HG02970 (cell line): ENCODE measurements around the gene SH3RF3.

Source experiments
- ATAC-seq: cut with Tn5 transposase; IDR thresholded peaks from one replicate; pipeline ENCODE4 v1.9.1; 2021; ENCODE audit warnings: mild to moderate bottlenecking, moderate library complexity, moderate number of reproducible peaks; ENCODE audit not compliant: unreplicated experiment, low FRiP score

Gene SH3RF3

GRCh38 chr2:109397893-109398292, 268.9 kb downstream of the SH3RF3 start:
- ATAC-seq = no peak

DNA sequence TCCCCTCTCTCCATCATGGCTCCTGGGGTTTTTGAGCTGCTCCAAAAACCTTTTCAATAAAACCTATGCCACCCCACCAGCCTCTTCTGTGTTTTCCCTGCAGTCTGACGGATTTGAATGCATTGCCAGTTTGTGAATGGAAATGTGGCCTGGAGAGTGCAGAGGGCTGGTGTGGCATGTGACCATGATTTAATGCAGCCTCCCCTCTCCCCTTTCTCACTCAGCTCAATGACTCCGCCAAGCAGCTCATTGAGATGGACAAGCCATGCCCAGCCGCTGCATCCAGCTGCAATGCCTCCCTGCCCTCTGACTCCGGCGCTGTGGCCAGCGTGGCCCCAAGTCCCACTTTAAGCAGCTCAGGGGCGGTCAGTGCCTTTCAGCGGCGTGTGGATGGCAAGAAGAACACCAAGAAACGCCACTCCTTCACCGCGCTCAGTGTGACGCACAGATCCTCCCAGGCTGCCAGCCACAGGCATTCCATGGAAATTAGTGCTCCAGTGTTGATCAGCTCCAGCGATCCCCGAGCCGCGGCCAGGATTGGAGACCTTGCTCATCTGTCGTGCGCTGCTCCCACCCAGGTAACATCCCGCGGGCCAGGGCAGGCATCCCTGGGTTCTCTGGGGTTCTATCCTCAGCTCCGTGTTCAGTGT, 269.5 kb downstream of the SH3RF3 start:
- ATAC-seq = no peak

DNA sequence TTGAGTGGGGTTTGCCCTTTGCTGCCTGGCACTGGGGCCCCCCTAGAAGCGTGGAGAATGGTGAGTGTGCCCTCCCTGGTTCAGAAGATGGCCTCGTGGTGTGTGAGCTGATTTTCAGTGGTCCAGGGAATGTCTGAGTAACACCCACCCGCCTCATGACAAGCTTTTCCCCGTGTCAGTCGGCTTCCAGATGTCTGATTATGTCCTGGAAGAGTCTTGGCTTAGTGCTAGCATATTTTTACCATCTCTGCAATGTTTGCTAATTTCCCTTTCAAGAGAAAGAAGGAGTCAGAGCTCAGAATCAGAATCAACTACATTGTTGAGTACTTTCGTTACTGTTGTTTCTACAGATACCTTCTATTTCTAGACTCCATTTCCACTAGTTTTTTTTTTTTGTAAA, 270.1 kb downstream of the SH3RF3 start:
- ATAC-seq = no peak

GRCh38 chr2:109400102-109400501, 271.1 kb downstream of the SH3RF3 start:
- ATAC-seq = no peak

- ATAC-seq = no peak
These were observed 272.4 kb downstream of the SH3RF3 start for GRCh38 chr2:109401370-109401769.

GRCh38 chr2:109402180-109402579, 273.2 kb downstream of the SH3RF3 start:
- ATAC-seq = no peak

DNA sequence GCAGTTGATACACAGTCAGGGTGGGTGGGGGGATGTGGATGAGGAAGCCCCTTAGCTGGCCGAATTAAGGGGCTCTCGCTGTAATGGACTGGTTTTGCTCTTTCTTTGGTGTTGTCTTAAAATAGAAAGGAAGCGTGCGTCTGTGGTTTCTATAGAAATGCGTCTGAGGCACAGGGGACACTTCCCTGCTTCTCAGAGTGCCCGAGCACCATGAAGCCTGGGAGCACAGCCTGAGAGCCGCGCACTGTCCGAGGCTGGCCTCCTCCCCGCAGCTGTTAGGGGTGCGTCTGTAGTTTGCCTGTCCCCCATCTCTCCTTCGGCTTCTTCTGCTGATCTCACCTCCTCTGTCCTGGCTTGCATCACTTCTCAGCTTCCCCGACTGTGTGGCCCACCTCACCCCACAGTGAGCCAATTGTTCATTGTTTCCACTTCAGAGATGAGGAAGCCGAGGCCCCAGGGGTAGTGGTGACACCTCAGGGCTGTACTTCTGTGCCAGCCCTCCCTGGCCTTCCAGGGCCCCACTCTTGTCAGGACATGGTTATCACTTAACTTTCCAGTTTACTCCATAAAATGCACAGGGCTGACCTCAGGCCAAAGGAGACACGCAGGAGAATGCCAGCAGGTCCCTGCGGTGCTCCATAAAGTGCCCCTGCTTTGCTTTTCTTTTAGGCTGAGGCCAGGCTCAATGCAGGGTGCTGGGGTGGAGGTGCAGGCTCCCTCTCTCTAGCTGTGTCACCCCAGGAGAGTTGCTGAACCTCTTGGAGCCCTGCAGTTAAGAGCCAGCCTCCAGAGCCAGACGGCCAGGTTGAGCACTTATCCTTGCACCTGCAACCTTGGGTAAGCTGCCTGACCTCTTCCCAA, 274.2 kb downstream of the SH3RF3 start:
- no peak for ATAC-seq

DNA sequence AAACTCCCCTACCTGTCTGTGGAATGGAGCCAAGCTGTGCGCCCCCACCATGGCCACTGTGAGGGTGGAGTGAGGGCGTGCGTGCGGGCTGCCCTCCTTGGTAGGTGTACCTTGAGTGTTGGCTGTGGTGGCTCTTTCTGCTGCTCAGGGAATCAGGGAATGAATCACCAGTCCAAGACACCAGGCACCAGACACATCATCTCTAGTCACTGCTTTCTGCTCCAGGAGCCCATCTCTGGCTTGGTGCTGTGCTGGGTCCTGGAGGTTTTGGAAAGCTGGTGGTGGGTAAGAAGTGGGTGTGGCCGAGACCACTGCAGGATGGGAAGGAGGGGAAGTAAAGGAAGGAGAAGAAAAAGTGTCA, 274.8 kb downstream of the SH3RF3 start:
- no peak for ATAC-seq

DNA sequence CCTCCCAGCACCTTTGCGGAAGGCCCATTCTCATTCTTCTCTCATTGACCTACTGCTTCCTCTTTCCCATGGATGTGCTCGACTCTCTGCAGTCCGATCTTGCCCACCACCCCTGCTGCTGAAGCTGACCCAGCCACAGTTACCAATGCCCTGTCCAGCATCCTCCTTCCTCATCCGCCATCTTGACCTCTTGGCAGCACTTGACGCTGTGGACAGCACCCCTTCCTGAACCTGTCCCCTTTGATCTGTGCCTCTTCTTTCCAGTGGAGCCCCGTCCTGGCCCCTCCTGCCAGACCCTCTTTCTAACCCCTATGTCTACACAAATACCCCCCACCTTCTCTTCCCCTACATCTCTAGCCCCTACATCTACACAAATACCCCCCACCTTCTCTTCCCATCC, 275.7 kb downstream of the SH3RF3 start:
- no peak for ATAC-seq

GRCh38 chr2:109405873-109406272, 276.9 kb downstream of the SH3RF3 start:
- no peak for ATAC-seq

- ATAC-seq = no peak
These were observed 277.3 kb downstream of the SH3RF3 start for GRCh38 chr2:109406301-109406700.

- no peak for ATAC-seq
These were observed 278.5 kb downstream of the SH3RF3 start for GRCh38 chr2:109407276-109408042.

GRCh38 chr2:109408043-109408335, 279.0 kb downstream of the SH3RF3 start:
- ATAC-seq = no peak

DNA sequence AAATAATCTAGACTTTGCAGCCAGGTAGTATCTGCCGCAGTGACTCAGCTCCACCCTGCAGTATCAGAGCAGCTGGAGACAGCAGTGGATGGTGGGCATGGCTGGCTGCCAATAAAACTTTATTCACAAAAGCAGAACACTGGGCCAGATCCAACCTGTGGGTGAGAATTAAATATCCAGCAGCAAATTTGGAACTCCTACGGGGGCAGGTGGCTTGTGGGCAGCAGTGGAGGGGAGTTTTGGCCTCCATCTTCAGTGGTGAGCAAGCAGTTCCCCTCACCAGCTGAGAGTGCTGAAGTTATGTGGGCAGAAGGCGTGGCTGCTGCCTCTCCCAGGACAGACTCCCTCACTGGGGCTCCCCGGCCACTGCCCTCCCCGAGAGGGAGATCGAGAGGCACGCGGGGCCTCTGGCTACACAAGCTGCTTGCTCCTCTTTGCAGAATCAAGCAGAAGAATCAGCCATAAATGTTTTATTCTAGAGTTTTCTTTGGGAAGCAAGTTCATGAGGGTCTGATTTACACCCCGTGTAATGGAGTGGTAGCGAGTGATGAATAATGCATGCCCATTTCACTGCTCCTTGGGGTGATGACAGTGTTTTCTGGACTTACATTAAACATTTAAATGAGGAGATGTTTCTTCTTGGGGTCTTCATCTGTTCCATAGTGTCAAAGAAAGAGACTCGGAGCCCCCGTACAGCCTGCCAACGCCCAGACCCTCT, 280.5 kb downstream of the SH3RF3 start:
- no peak for ATAC-seq

DNA sequence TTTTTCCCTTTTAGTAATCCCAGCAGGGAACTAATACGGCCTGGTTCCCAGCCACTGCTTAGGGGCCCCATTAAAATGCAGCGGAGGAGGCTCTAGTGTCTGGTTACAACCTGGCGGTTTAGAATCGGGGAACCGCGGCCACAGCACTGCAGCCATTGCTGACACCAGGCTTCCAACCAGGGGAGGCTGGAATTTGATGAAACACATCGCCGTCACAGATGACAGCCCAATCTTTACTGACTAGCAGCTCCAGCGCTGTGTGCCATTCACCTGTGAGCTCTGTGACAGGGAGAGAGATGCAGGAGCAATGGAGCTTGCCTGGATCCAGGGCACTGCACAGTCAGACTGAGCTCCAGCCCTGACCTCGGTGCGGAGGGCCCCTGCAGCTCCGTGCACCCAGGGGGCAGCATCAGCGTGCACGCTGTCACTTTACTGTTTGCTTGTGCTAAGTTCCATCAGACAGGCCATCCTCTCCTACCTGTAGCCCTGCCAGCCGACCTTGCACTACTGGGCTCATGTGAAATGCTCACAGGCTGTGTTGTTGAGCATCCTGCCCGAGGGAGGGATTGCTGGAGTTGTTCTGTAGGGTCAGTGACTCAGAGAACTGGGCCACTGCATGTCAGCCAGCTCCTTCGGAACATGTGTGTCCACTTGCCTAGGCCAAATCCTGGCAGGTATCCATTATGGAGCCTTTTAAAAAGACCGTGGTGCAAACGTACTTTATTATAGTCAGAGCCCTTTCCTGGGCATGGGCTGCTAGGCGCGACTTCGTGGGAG, 281.2 kb downstream of the SH3RF3 start:
- no peak for ATAC-seq

GRCh38 chr2:109411640-109412325, 282.8 kb downstream of the SH3RF3 start:
- ATAC-seq = no peak

- no peak for ATAC-seq
These were observed 286.6 kb downstream of the SH3RF3 start for GRCh38 chr2:109415581-109416013.

GRCh38 chr2:109417701-109418335, 288.8 kb downstream of the SH3RF3 start:
- no peak for ATAC-seq

GRCh38 chr2:109418716-109419115, 289.7 kb downstream of the SH3RF3 start:
- no peak for ATAC-seq
